ENCODE results near the gene AAR2. TPM values are rescaled to one million over a fixed set of nuclear protein-coding genes. Genes with fewer than 3 reads are reported as not detected.

Gene AAR2
- total RNA-seq, 1 donor = 23.7 TPM

DNA sequence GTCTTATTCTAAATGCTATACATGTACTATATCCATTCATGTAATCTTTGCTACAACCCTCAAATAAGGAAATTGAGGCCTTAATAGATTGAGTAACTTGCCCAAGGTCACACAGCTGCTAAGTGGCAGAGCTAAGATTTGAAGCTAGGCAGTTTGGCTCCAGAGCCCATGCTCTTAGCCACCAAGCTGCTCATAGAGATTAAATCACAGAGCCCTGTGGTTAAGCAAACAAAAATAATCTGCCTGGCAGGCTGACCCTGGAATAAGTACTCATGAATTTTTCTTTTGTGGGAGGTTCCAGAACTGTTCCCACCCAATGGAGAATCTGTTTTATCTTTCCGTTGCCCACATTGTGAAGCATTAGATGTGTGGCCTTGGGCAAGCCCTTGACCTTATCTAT, 7.4 kb downstream of the AAR2 start:
- no peak for DNase-seq (ENCODE audit: low read depth)
- no peak overlapping the region for H3K4me3 ChIP-seq (ENCODE audit: low read depth, low read length)
- TF ChIP-seq, protein P1, sequence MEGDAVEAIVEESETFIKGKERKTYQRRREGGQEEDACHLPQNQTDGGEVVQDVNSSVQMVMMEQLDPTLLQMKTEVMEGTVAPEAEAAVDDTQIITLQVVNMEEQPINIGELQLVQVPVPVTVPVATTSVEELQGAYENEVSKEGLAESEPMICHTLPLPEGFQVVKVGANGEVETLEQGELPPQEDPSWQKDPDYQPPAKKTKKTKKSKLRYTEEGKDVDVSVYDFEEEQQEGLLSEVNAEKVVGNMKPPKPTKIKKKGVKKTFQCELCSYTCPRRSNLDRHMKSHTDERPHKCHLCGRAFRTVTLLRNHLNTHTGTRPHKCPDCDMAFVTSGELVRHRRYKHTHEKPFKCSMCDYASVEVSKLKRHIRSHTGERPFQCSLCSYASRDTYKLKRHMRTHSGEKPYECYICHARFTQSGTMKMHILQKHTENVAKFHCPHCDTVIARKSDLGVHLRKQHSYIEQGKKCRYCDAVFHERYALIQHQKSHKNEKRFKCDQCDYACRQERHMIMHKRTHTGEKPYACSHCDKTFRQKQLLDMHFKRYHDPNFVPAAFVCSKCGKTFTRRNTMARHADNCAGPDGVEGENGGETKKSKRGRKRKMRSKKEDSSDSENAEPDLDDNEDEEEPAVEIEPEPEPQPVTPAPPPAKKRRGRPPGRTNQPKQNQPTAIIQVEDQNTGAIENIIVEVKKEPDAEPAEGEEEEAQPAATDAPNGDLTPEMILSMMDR (IDR thresholded peaks at IDR 0.05; ENCODE audit: insufficient read depth, low read depth, low read length) = no peak

DNA sequence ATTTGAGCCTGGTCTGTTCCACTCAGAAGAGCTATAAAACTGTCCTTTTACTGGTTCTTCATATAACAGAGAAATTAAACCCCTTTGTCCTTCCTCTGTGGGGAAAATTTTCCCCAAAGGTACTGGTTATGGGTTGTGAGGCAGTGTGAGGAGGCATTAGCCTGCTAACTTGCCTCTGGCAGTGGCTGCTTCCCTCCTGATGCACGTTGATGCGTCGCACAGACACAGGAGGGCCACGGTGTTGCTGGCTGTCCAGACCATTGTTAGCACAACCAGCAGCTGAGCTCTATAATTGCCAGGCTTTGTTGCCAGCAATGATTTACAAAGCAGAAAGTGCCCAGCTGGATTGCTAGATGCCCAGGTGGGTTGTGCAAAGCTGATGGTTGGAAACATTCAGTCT, 10.1 kb downstream of the AAR2 start:
- TF ChIP-seq, protein P1 (IDR thresholded peaks at IDR 0.05; ENCODE audit: insufficient read depth, low read depth, low read length) = no peak
- DNase-seq (ENCODE audit: low read depth) = no peak
- no peak overlapping the region for H3K4me3 ChIP-seq (ENCODE audit: low read depth, low read length)

DNA sequence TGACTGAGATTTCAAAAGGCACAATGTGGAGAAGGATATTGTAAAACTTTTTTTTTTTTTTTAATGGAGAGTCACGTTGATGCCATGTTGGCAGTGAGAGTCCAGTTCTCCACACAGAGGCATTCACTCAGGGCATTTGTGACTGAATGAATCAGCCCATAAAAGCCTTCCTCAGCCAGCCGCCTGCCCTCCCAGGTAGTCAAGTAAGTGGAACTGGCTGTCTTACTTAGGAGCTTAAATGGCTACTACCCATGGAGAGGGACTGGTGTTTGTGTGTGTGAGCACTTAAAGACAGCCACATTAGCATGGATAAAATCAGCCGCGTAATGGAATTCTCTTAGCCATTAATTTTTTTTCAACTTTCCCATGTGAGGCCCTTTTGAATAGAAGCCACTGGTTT, 12.6 kb downstream of the AAR2 start:
- H3K4me3 ChIP-seq (ENCODE audit: low read depth, low read length) = no peak overlapping the region
- DNase-seq (ENCODE audit: low read depth) = no peak
- TF ChIP-seq, protein P1 (IDR thresholded peaks at IDR 0.05; ENCODE audit: insufficient read depth, low read depth, low read length) = no peak

DNA sequence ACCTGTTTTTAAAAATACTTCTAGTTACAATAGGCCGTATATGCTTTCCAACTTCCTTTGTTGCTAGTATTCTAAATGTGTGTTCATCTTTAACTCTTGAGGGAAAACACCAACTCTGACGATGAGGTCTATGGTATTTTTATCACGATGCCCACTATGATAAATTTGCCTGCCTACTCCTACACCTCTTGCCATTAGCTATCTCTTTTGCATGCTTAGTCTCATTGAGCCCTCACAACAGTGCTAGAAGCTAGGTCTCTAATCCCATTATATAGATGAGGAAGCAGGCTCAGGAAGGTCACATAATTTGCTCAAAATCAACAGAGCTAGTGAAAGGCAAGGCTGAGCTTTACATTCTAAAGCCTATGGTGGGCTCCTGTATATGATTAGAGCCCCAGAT, 13.2 kb downstream of the AAR2 start:
- TF ChIP-seq, protein P1 (IDR thresholded peaks at IDR 0.05; ENCODE audit: insufficient read depth, low read depth, low read length) = no peak
- DNase-seq (ENCODE audit: low read depth) = no peak
- H3K4me3 ChIP-seq (ENCODE audit: low read depth, low read length) = no peak overlapping the region

DNA sequence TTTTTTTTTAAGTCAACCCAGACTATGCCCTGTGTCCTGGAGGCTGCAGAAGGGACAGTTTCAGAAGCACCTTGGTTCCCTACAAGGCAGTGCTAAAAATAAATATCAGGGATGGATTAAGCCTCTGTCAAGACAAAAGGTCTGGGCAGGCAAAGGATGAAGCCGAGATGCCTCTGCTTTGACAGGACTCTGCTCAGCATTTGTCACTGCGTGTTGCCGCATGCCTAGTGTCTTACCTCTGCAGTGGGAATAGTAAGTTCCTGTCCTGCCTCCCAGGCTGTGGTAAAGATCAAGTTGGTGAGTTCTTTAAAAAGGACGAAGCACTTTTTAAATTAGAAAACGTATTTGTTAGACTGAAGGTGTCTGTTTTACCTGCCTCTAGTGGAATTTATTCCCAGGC, 15.1 kb downstream of the AAR2 start:
- TF ChIP-seq, protein P1 (IDR thresholded peaks at IDR 0.05; ENCODE audit: insufficient read depth, low read depth, low read length) = no peak
- no peak for DNase-seq (ENCODE audit: low read depth)

DNA sequence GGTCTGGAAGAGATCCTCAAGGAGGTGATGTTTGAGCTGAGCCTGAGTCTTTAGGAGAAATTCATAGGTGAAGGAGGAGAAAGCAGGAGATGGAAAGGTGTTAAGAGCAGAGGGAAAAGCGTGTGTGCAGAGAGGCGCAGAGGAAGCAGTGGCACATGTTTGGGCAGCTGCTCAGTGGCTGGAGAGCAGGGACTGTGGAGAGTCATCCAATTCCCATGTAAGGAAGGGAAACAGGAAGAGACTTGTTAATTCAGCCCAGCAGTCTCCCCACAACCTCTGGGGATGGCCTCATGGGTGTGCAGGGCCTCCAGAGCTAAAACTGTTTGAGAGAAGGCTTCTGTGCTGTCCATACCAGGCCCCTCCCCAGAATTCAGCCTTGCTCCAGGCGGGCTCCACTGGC, 16.2 kb downstream of the AAR2 start:
- DNase-seq (ENCODE audit: low read depth) = no peak
- TF ChIP-seq, protein P1 (IDR thresholded peaks at IDR 0.05; ENCODE audit: insufficient read depth, low read depth, low read length) = no peak
- no peak overlapping the region for H3K4me3 ChIP-seq (ENCODE audit: low read depth, low read length)

More for the DNA sequence above, 15.1 kb downstream of the AAR2 start:
- H3K4me3 ChIP-seq (ENCODE audit: low read depth, low read length) = no peak overlapping the region

DNA sequence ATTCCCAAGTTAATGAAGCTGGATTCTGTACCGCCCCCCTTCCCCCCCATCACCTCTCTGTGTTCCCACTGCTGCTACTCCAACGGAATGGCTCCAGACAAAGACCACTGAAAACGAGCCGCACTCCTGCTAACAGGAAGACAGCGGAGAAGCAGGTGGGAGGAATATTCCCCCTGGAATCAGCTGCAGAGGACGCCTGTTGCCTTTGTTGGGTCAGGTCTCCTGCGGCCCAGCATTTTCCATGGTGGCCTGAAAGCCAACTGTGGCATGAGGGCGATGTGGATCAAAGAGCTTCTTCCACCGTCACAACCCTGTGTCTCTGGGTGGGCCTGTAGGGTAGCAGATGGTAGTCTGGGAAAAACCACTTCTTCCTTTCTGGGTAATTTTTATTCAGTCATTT, 16.8 kb downstream of the AAR2 start:
- H3K4me3 ChIP-seq (ENCODE audit: low read depth, low read length) = no peak overlapping the region
- DNase-seq (ENCODE audit: low read depth) = no peak
- TF ChIP-seq, protein P1 (IDR thresholded peaks at IDR 0.05; ENCODE audit: insufficient read depth, low read depth, low read length) = no peak
